ENCODE data around the gene LPAR2. TPM values are rescaled to one million over a fixed set of nuclear protein-coding genes. Genes with fewer than 3 reads are reported as not detected.

LPAR2 gene
- total RNA-seq, 1 donor from 2014 or later = 19.2 TPM

- Histone ChIP-seq H3K4me3 (ENCODE audit: low read depth, low read length) (no peak overlapping the region), H3K27me3 (ENCODE audit: control insufficient read depth, insufficient read depth, low read length) (no peaks in the 10 kb centered on the region), H3K36me3 (ENCODE audit: control insufficient read depth, insufficient read depth, low read length) (peaks cover 3% of the 10 kb centered on the region)
- DNase-seq (ENCODE audit: low read depth) = no peak
- TF ChIP-seq CTCF (IDR thresholded peaks at IDR 0.05; ENCODE audit: insufficient read depth, low read length, poor library complexity, severe bottlenecking) = no peak
Measured at GRCh38 chr19:19655051-19655594, 27.1 kb upstream of the LPAR2 start.

- H3K36me3 ChIP-seq (ENCODE audit: control insufficient read depth, insufficient read depth, low read length) = peaks cover 3% of the 10 kb centered on the region
- no peak for DNase-seq (ENCODE audit: low read depth)
- H3K4me3 ChIP-seq (ENCODE audit: low read depth, low read length) = no peak overlapping the region
- no peaks in the 10 kb centered on the region for H3K27me3 ChIP-seq (ENCODE audit: control insufficient read depth, insufficient read depth, low read length)
- TF ChIP-seq CTCF (IDR thresholded peaks at IDR 0.05; ENCODE audit: insufficient read depth, low read length, poor library complexity, severe bottlenecking) = no peak
Measured at GRCh38 chr19:19654441-19654840, 26.4 kb upstream of the LPAR2 start.

GRCh38 chr19:19653597-19654147, 25.7 kb upstream of the LPAR2 start:
- no peak for DNase-seq (ENCODE audit: low read depth)
- no peak overlapping the region for H3K4me3 ChIP-seq (ENCODE audit: low read depth, low read length)
- H3K36me3 ChIP-seq (ENCODE audit: control insufficient read depth, insufficient read depth, low read length) = peaks cover 5% of the 10 kb centered on the region
- no peak for TF ChIP-seq CTCF (IDR thresholded peaks at IDR 0.05; ENCODE audit: insufficient read depth, low read length, poor library complexity, severe bottlenecking)
- no peaks in the 10 kb centered on the region for H3K27me3 ChIP-seq (ENCODE audit: control insufficient read depth, insufficient read depth, low read length)

GRCh38 chr19:19652482-19653295, 24.7 kb upstream of the LPAR2 start:
- H3K4me3 ChIP-seq (ENCODE audit: low read depth, low read length) = no peak overlapping the region
- H3K27me3 ChIP-seq (ENCODE audit: control insufficient read depth, insufficient read depth, low read length) = no peaks in the 10 kb centered on the region
- H3K36me3 ChIP-seq (ENCODE audit: control insufficient read depth, insufficient read depth, low read length) = peaks cover 5% of the 10 kb centered on the region
- no peak for TF ChIP-seq CTCF (IDR thresholded peaks at IDR 0.05; ENCODE audit: insufficient read depth, low read length, poor library complexity, severe bottlenecking)
- DNase-seq (ENCODE audit: low read depth) = no peak

GRCh38 chr19:19651076-19651475, 23.1 kb upstream of the LPAR2 start:
- Histone ChIP-seq H3K4me3 (ENCODE audit: low read depth, low read length) (no peak overlapping the region), H3K36me3 (ENCODE audit: control insufficient read depth, insufficient read depth, low read length) (peaks cover 5% of the 10 kb centered on the region), H3K27me3 (ENCODE audit: control insufficient read depth, insufficient read depth, low read length) (no peaks in the 10 kb centered on the region)
- no peak for DNase-seq (ENCODE audit: low read depth)
- TF ChIP-seq CTCF (IDR thresholded peaks at IDR 0.05; ENCODE audit: insufficient read depth, low read length, poor library complexity, severe bottlenecking) = no peak
